ENCODE results near the gene IL4I1.

GRCh38 chr19:49840321-49840720, 56.4 kb downstream of the IL4I1 start:
- TF ChIP-seq CTCF (IDR thresholded peaks at IDR 0.05) (no peak), POLR2A (IDR thresholded peaks at IDR 0.05) (no peak), POLR2AphosphoS5 (IDR thresholded peaks at IDR 0.05) (no peak)
